Measurements from ENCODE around the gene CYP24A1. TPM values are rescaled to one million over a fixed set of nuclear protein-coding genes. Genes with fewer than 3 reads are reported as not detected.

Gene CYP24A1
- total RNA-seq, 1 experiment from 2014 or later: 0.28 TPM

DNA sequence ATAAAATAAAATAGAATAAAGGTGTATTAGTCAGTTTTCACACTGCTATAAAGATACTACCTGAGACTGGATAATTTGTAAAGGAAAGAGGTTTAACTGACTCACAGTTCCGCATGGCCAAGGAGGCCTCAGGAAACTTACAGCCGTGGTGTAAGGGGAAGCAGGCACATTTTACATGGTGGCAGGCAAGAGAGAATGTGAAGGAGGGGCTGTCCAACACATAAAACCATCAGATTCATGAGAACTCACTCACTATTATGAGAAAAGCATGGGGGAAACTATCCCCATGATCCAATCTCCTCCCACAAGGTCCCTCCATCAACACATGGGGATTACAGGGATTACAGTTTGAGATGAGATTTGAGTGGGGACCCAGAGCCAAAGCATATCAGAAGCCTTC is 62.3 kb downstream of the CYP24A1 start:
- BruUV-seq (replicated peaks): no TSS peak
- Mint-ChIP-seq H3K27me3 (ENCODE audit: insufficient read depth, unreplicated experiment) (no peaks in the 10 kb centered on the region), H3K4me3 (ENCODE audit: unreplicated experiment) (no peak overlapping the region), H3K4me1 (ENCODE audit: insufficient read depth, unreplicated experiment) (peaks cover 30% of the 10 kb centered on the region), H3K36me3 (ENCODE audit: insufficient read depth, unreplicated experiment) (no peaks in the 10 kb centered on the region), H3K27ac (ENCODE audit: low read depth, unreplicated experiment) (no peak overlapping the region), H3K9me3 (ENCODE audit: unreplicated experiment) (no peaks in the 10 kb centered on the region)
- ChIA-PET CTCF (interaction anchor here (1.0 to 24.1 kb wide), 6 partner anchors 9 to 87 kb away, joined by 3 to 1436 read pairs (median 4); partner anchors contain the start of gene PFDN4), POLR2A (interaction anchor here (1.2 to 3.1 kb wide), 2 partner anchors 11 to 96 kb away, joined by 3 to 17 read pairs; partner anchors contain the start of gene PFDN4)
- TF ChIP-seq, protein P1, sequence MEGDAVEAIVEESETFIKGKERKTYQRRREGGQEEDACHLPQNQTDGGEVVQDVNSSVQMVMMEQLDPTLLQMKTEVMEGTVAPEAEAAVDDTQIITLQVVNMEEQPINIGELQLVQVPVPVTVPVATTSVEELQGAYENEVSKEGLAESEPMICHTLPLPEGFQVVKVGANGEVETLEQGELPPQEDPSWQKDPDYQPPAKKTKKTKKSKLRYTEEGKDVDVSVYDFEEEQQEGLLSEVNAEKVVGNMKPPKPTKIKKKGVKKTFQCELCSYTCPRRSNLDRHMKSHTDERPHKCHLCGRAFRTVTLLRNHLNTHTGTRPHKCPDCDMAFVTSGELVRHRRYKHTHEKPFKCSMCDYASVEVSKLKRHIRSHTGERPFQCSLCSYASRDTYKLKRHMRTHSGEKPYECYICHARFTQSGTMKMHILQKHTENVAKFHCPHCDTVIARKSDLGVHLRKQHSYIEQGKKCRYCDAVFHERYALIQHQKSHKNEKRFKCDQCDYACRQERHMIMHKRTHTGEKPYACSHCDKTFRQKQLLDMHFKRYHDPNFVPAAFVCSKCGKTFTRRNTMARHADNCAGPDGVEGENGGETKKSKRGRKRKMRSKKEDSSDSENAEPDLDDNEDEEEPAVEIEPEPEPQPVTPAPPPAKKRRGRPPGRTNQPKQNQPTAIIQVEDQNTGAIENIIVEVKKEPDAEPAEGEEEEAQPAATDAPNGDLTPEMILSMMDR (IDR thresholded peaks at IDR 0.05; ENCODE audit: unreplicated experiment): no peak
- intact Hi-C loops (cut with micrococcal nuclease): no loop called here
- no peak for DNase-seq (ENCODE audit: unreplicated experiment)

DNA sequence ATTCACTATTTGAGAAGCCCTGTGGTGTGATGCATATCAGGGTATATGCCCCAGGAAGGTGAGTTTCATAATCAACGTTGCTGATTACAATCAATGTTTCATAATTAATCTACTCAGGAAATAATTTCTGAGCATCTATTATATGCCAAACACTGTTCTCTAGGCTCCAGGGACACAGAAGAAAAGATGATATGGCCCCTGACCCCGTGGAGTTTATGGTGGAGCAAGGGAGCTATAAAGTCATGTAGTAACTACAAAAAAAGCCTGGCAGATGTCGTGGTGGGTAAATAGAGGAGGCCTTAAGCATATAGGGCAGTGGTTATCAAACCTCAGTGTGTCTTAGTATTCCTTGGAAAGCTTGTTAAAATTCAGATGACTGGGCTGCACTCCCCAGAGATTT is 63.3 kb downstream of the CYP24A1 start:
- ChIA-PET CTCF (interaction anchor here (0.7 to 24.1 kb wide), 7 partner anchors 8 to 1937 kb away, joined by 3 to 1436 read pairs (median 4); partner anchors contain the start of gene PFDN4), POLR2A (interaction anchor here (1.1 to 3.1 kb wide), 5 partner anchors 10 to 98 kb away, joined by 3 to 17 read pairs (median 3); partner anchors contain the start of gene PFDN4)
- no peak for DNase-seq (ENCODE audit: unreplicated experiment)
- intact Hi-C loops (cut with micrococcal nuclease): no loop called here
- H3K27ac Mint-ChIP-seq (ENCODE audit: low read depth, unreplicated experiment): no peak overlapping the region
- H3K36me3 Mint-ChIP-seq (ENCODE audit: insufficient read depth, unreplicated experiment): no peaks in the 10 kb centered on the region
- peaks cover 25% of the 10 kb centered on the region for H3K4me1 Mint-ChIP-seq (ENCODE audit: insufficient read depth, unreplicated experiment)
- H3K27me3 Mint-ChIP-seq (ENCODE audit: insufficient read depth, unreplicated experiment): no peaks in the 10 kb centered on the region
- BruUV-seq (replicated peaks): no TSS peak
- TF ChIP-seq, protein P1 (IDR thresholded peaks at IDR 0.05; ENCODE audit: unreplicated experiment): no peak
- H3K4me3 Mint-ChIP-seq (ENCODE audit: unreplicated experiment): no peak overlapping the region
- no peaks in the 10 kb centered on the region for H3K9me3 Mint-ChIP-seq (ENCODE audit: unreplicated experiment)

DNA sequence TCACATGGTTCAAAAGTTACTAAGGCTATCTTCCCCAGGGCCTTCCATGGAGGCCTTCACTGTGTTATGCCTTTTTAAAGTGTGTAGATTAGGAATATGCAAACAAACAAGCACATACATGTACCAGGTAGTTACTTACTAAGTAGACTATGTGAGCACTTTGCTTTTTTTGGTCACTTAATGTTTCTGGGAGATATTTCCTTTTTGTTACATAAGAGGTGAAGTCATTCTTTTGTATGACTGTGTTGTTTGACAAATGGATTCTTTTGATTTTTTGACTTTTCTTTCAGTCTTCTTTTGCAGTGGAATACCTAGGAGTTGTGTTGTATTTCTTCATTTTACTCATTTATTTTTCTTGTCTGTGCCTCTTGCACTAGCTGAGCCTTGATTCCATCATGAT is 63.7 kb downstream of the CYP24A1 start:
- Mint-ChIP-seq H3K4me1 (ENCODE audit: insufficient read depth, unreplicated experiment) (peaks cover 25% of the 10 kb centered on the region), H3K4me3 (ENCODE audit: unreplicated experiment) (no peak overlapping the region), H3K9me3 (ENCODE audit: unreplicated experiment) (no peaks in the 10 kb centered on the region), H3K36me3 (ENCODE audit: insufficient read depth, unreplicated experiment) (no peaks in the 10 kb centered on the region), H3K27me3 (ENCODE audit: insufficient read depth, unreplicated experiment) (no peaks in the 10 kb centered on the region), H3K27ac (ENCODE audit: low read depth, unreplicated experiment) (no peak overlapping the region)
- intact Hi-C loops (cut with micrococcal nuclease): no loop called here
- TF ChIP-seq, protein P1 (IDR thresholded peaks at IDR 0.05; ENCODE audit: unreplicated experiment): no peak
- ChIA-PET CTCF (interaction anchor here (0.7 to 24.1 kb wide), 7 partner anchors 8 to 1937 kb away, joined by 3 to 1436 read pairs (median 4); partner anchors contain the start of gene PFDN4), POLR2A (interaction anchor here (1.0 to 3.1 kb wide), 8 partner anchors 10 to 98 kb away, joined by 3 to 17 read pairs (median 4); partner anchors contain the start of gene PFDN4)
- BruUV-seq (replicated peaks): no TSS peak
- no peak for DNase-seq (ENCODE audit: unreplicated experiment)

DNA sequence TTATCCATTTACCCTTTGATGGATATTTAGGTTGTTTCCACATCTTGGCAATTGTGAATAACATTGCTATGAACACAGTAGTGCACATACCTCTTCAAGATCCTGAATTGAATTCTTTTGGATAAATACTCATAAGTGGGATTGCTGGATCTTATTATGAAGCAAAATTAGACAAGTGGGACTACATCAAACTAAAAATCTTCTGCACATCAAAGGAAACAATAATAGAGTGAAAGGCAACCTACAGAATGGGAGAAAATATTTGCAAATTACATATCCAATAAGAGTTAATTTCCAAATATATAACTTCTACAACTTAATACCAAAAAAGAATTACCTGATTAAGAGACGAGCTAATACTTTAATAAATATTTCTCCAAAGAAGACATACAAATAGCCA is 65.0 kb downstream of the CYP24A1 start:
- POLR2A ChIA-PET: interaction anchor here (0.8 to 3.1 kb wide), 5 partner anchors 10 to 99 kb away, joined by 3 to 17 read pairs (median 4); no protein-coding TSS in a partner anchor
- Mint-ChIP-seq H3K4me3 (ENCODE audit: unreplicated experiment) (no peak overlapping the region), H3K27me3 (ENCODE audit: insufficient read depth, unreplicated experiment) (no peaks in the 10 kb centered on the region), H3K27ac (ENCODE audit: low read depth, unreplicated experiment) (no peak overlapping the region), H3K36me3 (ENCODE audit: insufficient read depth, unreplicated experiment) (no peaks in the 10 kb centered on the region), H3K9me3 (ENCODE audit: unreplicated experiment) (no peaks in the 10 kb centered on the region), H3K4me1 (ENCODE audit: insufficient read depth, unreplicated experiment) (peaks cover 29% of the 10 kb centered on the region)
- TF ChIP-seq, protein P1 (IDR thresholded peaks at IDR 0.05; ENCODE audit: unreplicated experiment): no peak
- CTCF ChIA-PET: interaction anchor here (0.6 to 24.1 kb wide), 7 partner anchors 11 to 192 kb away, joined by 3 to 1436 read pairs (median 4); partner anchors contain the start of gene PFDN4
- BruUV-seq (replicated peaks): no TSS peak
- no peak for DNase-seq (ENCODE audit: unreplicated experiment)
- intact Hi-C loops (cut with micrococcal nuclease): no loop called here
